ENCODE measurements around the gene FKBP1C. TPM values are rescaled to one million over a fixed set of nuclear protein-coding genes. Genes with fewer than 3 reads are reported as not detected.

Gene FKBP1C
- total RNA-seq, 1 donor from 2014 or later, result not detected

Small RNA genes within 50 kb of the gene (small RNA-seq; reads per million reads assigned to genes)
- gene SPTLC1P3 (ENCODE audit: low replicate concordance), result not detected

Other genes with a start within 250 kb of the FKBP1C start
- gene LGSN, start 108.5 kb downstream of the FKBP1C start, total RNA-seq, result not detected

Measured in tongue (tissue), 2 donors.